ENCODE measurements around the gene NHLRC4. TPM values are rescaled to one million over a fixed set of nuclear protein-coding genes. Genes with fewer than 3 reads are reported as not detected.

NHLRC4 gene
- total and polyA plus RNA-seq, 4 donors = 2.3 to 8.6 (median 5.7) TPM

DNA sequence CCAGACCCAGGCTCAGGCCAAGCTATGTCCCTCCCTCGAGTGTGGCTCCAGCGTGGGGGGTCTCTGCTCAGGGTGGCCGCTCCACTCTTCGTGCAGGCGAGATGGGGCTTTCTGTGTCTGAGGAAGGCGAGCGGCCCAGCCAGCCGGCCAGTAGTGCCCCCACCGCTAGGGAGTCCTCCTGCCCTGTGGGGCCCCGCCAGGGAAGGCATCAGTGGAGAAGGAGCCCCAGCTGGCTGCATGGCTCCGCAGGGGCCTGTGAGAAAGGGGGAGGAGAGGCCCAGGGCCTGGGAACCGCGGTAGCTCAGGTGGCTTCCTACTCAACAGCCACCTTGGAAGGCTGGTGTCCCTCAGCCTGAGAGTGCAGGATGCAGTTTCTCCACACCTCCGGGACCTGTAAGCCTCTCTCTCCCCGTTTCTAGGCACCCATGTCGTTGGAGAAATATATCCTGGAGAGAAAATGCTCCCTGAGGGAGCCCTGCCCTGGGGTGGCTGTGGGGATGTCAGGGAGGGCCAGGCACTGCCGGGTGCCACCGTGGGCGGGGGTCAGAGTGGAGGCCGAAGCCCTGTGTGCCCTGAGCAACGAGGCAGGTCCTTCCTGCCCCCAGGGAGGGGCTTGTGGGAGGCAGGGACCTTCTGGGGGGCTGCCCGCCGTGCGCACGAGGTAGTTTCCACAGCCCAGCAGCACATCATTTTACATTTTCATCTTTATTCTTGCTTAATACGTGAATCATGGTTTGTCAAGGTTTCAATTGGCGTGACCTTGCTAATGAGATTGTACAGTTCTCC lies 6.3 kb downstream of the NHLRC4 start:
- no peak for ATAC-seq (ENCODE audit: insufficient read depth, low FRiP score)
- DNase-seq = no peak
- no peak overlapping the region for H3K4me3 ChIP-seq
- TF ChIP-seq, protein P1, sequence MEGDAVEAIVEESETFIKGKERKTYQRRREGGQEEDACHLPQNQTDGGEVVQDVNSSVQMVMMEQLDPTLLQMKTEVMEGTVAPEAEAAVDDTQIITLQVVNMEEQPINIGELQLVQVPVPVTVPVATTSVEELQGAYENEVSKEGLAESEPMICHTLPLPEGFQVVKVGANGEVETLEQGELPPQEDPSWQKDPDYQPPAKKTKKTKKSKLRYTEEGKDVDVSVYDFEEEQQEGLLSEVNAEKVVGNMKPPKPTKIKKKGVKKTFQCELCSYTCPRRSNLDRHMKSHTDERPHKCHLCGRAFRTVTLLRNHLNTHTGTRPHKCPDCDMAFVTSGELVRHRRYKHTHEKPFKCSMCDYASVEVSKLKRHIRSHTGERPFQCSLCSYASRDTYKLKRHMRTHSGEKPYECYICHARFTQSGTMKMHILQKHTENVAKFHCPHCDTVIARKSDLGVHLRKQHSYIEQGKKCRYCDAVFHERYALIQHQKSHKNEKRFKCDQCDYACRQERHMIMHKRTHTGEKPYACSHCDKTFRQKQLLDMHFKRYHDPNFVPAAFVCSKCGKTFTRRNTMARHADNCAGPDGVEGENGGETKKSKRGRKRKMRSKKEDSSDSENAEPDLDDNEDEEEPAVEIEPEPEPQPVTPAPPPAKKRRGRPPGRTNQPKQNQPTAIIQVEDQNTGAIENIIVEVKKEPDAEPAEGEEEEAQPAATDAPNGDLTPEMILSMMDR (IDR thresholded peaks at IDR 0.05; ENCODE audit: control extremely low read depth, extremely low read depth) = no peak
- H3K9me3 ChIP-seq (ENCODE audit: control insufficient read depth in 4 of 4, insufficient read depth in 3 of 4, low read length in 3 of 4) = no peaks in the 10 kb centered on the region
- no peak overlapping the region for H3K9ac ChIP-seq (ENCODE audit: insufficient read depth in 1 of 2, low read length in 2 of 2)
- no peak overlapping the region for H3K27ac ChIP-seq (ENCODE audit: low read depth in 1 of 2, low read length in 1 of 2)
- 90 to 91% methylated on average over 27 of the region's 27 CpGs for WGBS, 2 donors
- peaks cover 0 to 16% (median 6%) of the 10 kb centered on the region in 5 donors for H3K4me1 ChIP-seq (ENCODE audit: control insufficient read depth in 5 of 5, insufficient read depth in 5 of 5, low read length in 5 of 5)
- no peaks in the 10 kb centered on the region for H3K27me3 ChIP-seq (ENCODE audit: control insufficient read depth in 3 of 3, insufficient read depth in 3 of 3, low read length in 2 of 3)
- H3K36me3 ChIP-seq (ENCODE audit: control insufficient read depth in 4 of 4, insufficient read depth in 4 of 4, low read length in 4 of 4) = peaks cover 0 to 29% (median 3%) of the 10 kb centered on the region in 4 donors

DNA sequence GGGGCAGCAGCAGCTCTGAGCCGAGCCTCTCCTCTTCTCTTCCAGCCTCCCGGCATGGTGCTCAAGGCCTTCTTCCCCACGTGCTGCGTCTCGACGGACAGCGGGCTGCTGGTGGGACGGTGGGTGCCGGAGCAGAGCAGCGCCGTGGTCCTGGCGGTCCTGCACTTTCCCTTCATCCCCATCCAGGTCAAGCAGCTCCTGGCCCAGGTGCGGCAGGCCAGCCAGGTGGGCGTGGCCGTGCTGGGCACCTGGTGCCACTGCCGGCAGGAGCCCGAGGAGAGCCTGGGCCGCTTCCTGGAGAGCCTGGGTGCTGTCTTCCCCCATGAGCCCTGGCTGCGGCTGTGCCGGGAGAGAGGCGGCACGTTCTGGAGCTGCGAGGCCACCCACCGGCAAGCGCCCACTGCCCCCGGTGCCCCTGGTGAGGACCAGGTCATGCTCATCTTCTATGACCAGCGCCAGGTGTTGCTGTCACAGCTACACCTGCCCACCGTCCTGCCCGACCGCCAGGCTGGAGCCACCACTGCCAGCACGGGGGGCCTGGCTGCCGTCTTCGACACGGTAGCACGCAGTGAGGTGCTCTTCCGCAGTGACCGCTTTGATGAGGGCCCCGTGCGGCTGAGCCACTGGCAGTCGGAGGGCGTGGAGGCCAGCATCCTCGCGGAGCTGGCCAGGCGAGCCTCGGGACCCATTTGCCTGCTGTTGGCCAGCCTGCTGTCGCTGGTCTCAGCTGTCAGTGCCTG lies 7.4 kb downstream of the NHLRC4 start:
- TF ChIP-seq, protein P1 (IDR thresholded peaks at IDR 0.05; ENCODE audit: control extremely low read depth, extremely low read depth) = no peak
- peaks cover 0 to 10% (median 2%) of the 10 kb centered on the region in 5 donors for H3K4me1 ChIP-seq (ENCODE audit: control insufficient read depth in 5 of 5, insufficient read depth in 5 of 5, low read length in 5 of 5)
- H3K4me3 ChIP-seq = no peak overlapping the region
- no peaks in the 10 kb centered on the region for H3K9me3 ChIP-seq (ENCODE audit: control insufficient read depth in 4 of 4, insufficient read depth in 3 of 4, low read length in 3 of 4)
- no peak overlapping the region for H3K27ac ChIP-seq (ENCODE audit: low read depth in 1 of 2, low read length in 1 of 2)
- WGBS, 2 donors = 96 to 97% methylated on average over 42 to 46 of the region's 46 CpGs
- no peak for DNase-seq
- H3K36me3 ChIP-seq (ENCODE audit: control insufficient read depth in 4 of 4, insufficient read depth in 4 of 4, low read length in 4 of 4) = peaks cover 0 to 29% (median 3%) of the 10 kb centered on the region in 4 donors
- no peak for ATAC-seq (ENCODE audit: insufficient read depth, low FRiP score)
- no peak overlapping the region for H3K9ac ChIP-seq (ENCODE audit: insufficient read depth in 1 of 2, low read length in 2 of 2)
- H3K27me3 ChIP-seq (ENCODE audit: control insufficient read depth in 3 of 3, insufficient read depth in 3 of 3, low read length in 2 of 3) = no peaks in the 10 kb centered on the region

DNA sequence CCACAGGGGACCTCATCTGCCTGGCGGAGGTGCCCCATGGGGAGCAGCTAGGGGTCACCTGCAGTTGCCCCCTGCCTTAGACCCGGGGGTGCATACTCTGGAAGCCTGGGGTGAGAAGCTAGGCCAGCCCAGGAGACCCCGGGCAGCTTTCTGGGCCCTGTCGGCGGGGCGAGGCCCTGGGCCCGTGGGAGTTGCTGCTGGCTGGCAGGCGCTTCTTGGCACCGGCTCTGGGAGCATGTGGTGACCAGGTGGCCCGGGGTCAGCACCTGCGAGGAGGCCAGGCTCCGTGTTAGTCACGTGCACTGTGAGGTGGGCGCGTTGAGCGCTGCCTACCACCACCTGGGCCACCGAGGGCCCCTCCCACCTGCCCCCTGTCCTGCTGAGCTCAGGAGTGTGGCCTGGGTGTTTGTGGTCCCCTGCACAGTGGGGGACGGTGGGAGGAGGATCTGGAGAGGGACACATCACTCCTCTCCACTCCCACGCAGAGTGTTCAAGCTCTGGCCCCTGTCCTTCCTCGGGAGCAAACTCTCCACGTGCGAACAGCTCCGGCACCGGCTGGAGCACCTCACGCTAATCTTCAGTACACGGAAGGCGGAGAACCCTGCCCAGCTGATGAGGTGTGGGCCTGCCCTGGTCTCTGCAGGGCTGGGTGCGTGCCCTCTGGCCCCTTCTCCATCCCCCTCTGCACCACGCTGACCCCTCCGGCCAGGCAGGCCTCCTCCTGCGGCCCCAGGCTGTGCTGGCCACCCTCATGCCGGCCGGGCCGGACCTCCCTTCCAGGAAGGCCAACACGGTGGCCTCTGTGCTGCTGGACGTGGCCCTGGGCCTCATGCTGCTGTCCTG lies 8.8 kb downstream of the NHLRC4 start:
- Histone ChIP-seq H3K27ac (ENCODE audit: low read depth in 1 of 2, low read length in 1 of 2) (no peak overlapping the region), H3K36me3 (ENCODE audit: control insufficient read depth in 4 of 4, insufficient read depth in 4 of 4, low read length in 4 of 4) (peaks cover 0 to 36% (median 3%) of the 10 kb centered on the region in 4 donors), H3K9me3 (ENCODE audit: control insufficient read depth in 4 of 4, insufficient read depth in 3 of 4, low read length in 3 of 4) (no peaks in the 10 kb centered on the region), H3K27me3 (ENCODE audit: control insufficient read depth in 3 of 3, insufficient read depth in 3 of 3, low read length in 2 of 3) (no peaks in the 10 kb centered on the region), H3K4me1 (ENCODE audit: control insufficient read depth in 5 of 5, insufficient read depth in 5 of 5, low read length in 5 of 5) (peaks cover 0 to 7% (median 0%) of the 10 kb centered on the region in 5 donors), H3K9ac (ENCODE audit: insufficient read depth in 1 of 2, low read length in 2 of 2) (no peak overlapping the region), H3K4me3 (no peak overlapping the region)
- ATAC-seq (ENCODE audit: insufficient read depth, low FRiP score) = no peak
- TF ChIP-seq, protein P1 (IDR thresholded peaks at IDR 0.05; ENCODE audit: control extremely low read depth, extremely low read depth) = no peak
- 93 to 95% methylated on average over 34 to 36 of the region's 36 CpGs for WGBS, 2 donors
- DNase-seq = no peak

Measured in lung (tissue), 12 donors.